Fibroblast of peridontal ligament (primary cell): ENCODE data around the gene SLC16A6.
"Not testable (repeated sequence)": the region's sequence is repeated elsewhere in the genome, so short reads cannot be mapped to it uniquely, and the experiment has no call there.

ENCODE experiments used
- DNase-seq: peaks from one replicate; pipeline ENCODE4 v3.0.0-alpha.2; 2010; ENCODE audit errors: extremely low read depth

The SLC16A6 gene

DNA sequence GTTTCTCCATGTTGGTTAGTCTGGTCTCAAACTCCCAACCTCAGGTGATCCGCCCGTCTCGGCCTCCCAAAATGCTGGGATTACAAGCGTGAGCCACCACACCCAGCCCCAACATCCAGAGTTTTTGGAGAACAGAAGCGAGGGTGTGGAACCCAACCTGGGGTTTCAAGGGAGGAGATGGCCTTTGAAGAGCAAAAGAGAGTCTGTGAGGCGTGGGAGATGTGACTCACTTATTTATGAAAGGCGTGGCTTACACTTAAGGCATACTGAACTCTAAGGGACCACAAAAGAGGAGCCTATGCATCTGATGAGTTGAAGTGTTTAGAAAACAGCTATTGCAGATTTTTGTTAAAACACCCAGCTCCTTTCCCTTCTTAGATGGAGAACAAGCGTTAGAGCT lies 19.2 kb upstream of the SLC16A6 start:
- no peak for DNase-seq

DNA sequence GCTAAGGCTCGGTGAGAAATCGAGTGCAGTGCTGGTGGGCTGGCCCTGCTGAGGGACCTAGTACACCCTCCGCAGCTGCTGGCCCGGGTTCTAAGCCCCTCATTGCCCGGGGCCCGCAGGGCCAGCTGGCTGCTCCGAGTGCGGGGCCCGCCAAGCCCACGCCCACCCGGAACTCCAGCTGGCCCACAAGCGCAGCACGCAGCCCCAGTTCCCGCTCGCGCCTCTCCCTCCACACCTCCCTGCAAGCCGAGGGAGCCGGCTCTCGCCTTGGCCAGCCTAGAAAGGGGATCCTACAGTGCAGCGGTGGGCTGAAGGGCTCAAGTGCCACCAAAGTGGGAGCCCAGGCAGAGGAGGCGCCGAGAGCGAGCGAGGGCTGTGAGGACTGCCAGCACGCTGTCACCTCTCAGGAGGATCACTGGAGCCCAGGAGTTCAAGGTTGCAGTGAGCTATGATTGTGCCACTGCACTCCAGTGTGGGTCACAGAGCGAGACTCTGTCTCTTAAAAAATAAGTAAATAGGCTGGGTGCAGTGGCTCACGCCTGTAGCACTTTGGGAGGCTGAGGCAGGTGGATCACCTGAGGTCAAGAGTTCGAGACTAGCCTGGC lies 18.2 kb upstream of the SLC16A6 start:
- not testable (repeated sequence) for DNase-seq

DNA sequence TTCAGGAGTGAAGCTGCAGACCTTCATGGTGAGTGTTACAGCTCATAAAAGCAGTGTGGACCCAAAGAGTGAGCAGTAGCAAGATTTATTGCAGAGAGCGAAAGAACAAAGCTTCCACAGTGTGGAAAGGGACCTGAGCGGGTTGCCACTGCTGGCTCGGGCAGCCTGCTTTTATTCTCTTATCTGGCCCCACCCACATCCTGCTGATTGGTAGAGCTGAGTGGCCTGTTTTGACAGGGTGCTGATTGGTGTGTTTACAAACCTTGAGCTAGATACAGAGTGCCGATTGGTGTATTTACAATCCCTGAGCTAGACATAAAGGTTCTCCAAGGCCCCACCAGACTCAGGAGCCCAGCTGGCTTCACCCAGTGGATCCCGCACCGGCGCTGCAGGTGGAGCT lies 17.6 kb upstream of the SLC16A6 start:
- DNase-seq = not testable (repeated sequence)

DNA sequence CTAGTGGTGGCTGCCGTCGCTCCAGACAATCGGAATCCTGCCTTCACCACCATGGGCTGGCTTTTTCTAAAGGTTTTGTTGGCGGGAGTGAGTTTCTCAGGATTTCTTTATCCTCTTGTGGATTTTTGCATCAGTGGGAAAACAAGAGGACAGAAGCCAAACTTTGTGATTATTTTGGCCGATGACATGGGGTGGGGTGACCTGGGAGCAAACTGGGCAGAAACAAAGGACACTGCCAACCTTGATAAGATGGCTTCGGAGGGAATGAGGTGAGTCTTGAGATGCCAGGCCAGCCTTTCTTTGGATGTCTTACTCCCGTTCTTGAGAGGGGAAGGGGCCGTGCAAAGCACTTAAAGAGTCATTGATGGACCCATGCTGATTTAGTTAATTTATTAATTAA lies 16.5 kb upstream of the SLC16A6 start:
- no peak for DNase-seq

DNA sequence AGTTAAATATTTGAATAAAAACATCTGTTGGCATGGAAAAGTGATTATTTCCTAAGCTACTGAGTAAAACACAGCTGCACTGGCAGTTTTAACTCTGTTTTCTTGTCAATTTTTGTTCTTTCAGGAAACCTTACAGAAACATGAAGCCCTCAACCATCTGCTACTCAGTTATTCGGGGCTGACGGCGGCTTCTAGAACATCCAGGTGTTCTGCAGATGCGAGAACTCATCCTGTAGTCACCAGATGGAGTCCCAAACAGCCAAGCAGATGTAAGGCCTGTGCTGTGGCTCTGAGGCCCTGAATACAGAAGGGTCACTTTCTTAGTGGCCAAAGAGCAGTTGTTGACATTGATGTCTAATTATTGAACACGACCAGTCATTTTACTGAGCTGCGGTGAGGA lies 15.9 kb upstream of the SLC16A6 start:
- DNase-seq = no peak

DNA sequence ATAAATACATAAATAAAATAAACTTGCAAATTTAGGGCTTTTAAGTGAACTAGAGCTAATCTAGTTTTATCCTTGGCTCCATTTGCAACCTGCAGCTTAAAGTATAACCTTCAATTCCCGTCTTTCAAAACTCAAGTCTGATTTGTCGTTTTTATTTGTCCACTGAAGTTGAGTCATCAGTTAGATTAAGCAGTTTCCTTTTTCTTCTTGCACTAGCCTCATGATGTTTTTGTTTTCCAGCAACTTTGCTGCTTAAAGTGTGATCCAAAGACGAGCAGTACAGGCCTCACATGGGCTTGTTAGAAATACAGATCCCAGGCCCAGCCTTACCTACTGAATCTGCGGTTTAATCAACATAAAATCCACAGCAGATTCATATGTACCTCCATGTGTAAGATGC lies 14.2 kb upstream of the SLC16A6 start:
- no peak for DNase-seq

DNA sequence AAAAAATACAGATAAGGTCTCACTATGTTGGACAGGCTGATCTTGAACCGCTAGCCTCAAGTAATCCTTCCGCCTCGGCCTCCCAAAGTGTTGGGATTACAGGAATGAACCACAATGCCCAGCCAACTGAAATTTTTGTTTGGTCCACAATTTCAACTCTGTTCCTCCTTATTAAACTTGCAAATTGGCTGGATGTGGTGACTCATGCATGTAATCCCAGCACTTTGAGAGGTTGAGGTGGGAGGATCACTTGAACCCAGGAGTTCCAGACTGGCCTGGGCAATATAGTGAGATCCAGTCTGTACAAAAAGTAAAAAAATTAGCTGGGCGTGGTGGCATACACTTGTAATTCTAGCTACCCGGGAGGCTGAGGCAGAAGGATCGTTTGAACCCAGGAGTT lies 13.8 kb upstream of the SLC16A6 start:
- DNase-seq = no peak

DNA sequence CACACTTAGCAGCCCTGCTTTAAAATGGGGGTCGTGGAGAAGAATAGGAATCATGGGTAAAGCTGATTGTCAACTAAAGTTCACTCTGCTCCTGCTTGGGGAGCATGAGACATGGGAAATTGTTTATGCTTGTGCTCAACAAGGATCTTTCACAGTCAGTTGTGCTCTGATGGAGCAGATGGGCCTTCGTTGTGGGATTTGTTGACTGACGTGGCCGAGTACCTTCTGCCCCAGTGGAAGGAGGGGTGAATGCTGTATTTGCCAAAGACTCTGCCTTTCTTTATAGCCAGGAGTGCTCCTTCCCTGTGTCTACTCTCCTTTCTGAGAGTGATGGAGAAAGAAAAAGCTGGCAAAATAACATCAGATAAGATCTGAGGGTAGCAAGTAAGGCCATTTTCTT lies 11.7 kb upstream of the SLC16A6 start:
- DNase-seq = no peak

DNA sequence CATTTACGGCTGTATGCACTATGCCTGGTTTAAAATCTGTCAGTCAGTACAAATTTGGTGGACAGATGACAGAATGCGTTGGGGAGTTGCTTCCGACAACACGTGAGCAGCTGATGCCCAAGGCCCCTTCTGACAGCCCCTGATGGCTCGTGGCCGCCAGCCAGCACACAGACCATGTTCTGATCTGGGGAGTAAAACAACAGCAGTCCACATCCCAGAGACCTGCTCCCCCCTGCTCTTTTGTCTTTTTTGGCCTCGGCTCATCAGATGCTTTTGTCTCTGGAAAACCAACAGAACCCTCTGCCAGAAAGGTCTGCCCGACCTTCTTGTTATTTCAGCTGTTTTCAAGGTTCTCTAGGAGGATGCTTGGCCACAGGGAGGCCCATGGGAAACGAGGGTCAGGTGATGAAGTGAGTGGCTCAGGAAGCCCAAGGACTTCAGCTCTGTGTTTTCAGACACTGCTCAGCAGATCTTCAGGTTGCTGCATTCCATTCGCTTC lies 11.2 kb upstream of the SLC16A6 start:
- no peak for DNase-seq

DNA sequence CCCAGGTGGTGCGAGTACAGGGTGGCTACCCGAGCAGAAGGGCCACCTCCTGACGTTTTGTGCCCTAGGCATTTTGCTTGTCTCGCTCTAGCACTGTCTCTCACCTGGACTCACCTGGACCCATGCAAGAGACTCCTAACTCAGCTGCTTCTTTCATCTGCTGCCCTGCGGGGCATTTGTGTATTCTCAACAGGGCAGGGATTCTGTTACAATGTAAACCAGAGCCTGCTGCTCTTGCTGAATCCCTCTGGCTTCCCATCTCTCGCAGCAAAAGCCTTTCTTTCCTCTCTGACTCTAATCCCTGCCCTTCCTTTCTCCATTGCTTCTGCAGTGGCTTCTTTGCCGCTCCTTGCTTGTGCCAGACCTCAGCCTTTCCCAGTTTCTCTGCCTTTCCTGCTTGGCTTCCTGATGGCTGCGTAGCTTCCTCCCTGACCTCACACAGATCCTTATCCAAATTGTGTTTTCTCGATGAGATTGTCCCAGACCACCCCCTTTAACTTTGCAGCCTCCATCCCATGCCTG lies 10.6 kb upstream of the SLC16A6 start:
- DNase-seq = no peak

DNA sequence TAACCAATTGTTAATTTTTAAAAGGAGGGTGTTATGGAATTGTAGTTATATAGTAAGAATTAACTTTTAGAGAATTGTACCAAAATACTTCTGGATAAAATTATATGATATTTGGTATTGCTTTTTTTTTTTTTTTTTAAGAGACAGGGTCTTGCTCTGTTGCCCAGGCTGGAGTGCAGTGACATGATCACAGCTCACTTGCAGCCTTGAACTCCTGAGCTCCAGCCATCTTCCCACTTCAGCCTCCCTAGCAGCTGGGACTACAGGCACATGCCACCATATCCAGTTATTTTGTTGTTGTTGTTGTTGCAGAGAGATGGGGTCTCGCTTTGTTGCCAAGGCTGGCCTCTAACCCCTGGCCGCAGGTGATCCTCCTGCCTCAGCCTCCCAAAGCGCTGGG lies 8.9 kb upstream of the SLC16A6 start:
- no peak for DNase-seq

DNA sequence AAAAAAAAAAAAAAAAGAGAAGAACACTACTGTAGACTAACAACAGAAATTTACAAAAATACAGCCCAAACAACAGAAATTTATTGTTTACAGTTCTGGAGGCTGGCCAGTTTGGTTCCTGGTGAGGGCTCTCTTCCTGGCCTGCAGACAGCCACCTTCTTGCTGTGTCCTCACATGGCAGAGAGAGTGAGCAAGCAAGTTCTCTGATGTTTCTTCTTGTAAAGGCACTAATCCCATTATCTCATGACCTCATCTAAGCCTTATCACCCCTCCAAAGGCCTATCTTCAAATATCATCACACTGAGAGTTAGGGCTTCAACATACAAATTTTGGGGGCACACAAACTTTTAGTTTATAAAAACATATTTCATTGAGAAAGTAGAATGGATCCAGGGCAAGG lies 7.7 kb upstream of the SLC16A6 start:
- no peak for DNase-seq

DNA sequence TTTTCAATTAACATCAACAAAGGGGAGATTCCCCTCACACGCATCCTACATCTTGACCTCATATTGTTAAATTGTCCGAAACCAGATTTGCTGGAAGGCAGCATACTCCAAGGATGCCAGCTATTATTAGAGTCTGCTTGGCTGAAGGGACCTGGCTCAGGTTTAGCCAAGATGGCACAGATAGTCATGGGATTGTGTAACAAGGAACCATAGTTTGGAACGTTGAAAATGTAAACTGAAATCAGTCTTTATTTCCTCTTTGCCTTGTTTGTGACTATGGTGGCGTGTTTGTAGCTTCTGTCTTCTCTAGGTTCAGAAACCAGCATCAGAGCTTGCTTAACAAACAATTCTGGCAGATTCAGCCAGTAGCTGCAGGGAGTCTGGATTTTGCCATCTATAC lies 6.3 kb upstream of the SLC16A6 start:
- DNase-seq = no peak

DNA sequence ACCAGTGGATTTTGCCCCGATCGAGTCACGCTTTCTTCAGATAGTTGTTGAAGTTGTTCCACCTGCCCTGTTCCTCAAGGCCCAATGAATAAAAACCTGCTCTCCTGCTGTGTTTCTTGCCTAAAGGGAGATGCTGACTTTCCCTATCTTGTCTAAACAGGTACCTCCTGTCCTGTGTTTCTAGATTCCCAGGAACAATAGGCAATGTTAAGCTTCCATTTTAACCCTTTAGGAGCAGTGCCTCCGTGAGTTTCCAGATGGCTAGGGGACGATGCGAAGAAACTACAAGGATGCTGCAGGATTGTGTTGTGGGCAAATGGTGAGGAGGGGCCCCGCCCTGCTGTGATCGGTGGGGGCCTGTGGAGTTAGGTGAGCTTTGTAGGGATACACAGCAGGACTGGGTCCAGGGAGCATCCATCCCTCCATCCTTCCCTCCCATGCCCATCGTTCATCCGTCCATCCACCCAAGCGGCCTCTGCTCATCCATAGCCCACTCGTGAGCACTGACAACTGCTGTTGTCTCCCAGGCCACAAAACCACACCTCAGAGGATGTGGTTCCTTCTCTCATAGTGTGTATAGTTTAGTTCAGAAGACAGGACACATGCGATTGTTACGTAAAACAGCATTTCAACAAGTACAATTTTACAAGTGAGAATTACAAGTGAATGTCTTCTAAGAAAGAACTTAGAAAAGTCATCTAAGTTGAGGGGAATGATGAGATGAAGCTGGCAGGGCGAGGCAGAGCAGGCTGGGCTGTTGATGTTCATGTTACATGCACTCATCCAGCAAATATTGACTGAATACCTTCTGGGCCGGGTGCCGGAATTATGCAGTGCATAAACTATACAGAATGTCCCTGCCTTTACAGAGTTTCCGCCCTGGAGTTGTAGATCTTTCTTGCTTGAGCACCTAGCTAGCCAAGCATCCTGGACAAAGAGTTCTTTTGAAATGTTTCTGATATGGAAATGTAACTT lies 5.6 kb upstream of the SLC16A6 start:
- no peak for DNase-seq

DNA sequence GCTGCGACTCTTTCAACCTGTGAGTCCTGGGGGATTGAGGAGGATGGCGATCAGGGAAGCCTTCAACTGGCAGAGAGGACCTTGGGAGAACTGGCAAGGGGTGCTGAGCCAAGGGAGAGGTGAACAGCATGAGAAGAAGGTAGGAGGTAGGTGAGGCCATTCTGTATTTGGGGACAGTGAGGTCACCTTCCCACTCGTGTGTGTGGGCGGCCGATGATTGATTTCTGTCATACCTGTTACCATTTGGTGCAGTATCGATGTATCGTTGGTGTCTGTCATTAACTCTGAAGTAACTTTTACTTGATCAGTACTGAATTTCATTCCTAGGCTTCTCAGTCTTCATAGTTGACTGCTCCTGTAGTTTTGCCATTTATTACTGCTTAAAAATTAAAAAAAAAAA lies 4.2 kb upstream of the SLC16A6 start:
- no peak for DNase-seq

DNA sequence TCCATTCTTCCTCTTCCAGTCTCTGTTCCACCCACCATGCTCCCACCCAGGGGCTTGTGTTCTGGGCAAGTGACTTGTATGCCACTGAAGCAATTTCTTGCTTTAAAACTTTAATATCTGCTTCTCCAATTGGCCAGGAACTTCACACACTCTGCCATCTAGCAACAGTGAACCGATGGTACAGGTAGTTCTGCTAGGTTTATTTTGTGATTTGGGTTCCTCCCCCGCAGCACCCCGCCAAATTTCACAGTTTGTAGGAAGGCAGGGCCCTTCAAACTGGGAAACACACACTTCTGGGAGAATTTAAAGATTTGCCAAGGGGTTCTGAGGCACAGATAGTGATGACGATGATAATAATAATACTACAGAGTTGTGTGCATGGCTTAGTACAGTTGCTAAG lies 3.7 kb upstream of the SLC16A6 start:
- no peak for DNase-seq

DNA sequence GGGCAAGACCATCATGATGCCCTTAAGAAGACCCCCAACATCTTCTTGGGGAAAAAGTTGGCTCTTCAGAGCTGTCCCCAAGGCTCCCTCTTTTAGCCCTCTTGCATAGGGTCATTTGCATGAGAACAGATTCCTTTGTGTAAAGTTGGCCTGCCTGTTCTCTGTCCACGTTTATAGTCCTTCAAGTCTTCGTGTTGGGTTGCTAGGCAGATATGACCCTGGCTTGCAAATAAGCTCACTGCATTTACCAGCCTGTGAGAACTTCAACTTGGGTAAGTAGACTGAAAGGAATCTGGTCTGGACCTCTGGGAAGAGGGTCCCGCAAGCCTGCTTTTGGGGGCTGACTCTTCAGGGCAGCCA lies 3.2 kb upstream of the SLC16A6 start:
- no peak for DNase-seq

DNA sequence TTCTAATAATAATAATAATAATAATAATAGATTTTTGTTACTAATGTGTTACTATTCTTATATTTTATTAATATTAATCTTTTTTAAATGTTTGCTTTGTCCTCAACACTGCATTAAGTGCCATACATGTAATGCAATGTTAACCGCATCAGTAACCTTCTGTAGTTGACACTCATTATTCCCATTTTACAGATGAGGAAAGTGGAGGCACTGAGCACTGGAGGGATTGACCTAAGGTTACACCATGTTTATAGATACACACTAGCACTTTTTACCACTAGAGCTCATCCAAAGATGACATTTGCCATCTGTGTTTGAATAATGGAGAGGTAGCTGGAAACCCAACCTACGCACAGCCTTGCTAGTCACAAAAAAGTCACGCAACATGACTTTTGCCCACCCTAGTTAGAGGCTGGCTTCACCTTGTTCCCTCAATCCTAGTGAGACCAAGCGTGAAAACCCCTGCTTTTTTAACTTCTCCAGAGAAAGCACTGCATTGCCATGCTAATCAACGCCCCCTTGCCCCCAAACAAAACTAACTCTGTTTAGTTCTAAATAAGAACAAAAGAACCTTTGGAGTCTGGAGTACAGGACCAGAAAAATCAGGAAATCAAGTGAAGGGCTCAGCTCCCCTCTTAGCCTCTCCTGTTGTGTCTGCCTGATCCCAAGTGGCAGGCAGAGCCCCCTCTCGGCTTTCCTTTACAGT lies 2.7 kb upstream of the SLC16A6 start:
- DNase-seq = no peak

DNA sequence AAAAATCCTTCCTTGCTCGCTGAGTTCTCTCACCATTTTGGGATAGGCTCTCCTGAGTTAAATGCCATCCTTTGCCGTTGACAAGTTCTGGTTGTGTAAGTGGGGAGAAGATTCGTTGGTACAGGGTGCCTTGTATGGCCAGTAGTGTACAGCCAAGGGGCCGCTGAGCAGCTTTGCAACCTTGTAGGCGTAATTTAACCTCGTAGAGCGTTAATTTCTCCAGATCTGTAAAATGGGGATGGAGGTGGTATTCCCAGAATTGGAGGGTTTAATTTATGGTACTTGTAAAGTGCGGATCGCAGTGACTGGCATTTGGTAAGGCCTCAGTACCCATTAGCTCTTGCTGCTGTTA lies 1.7 kb upstream of the SLC16A6 start:
- DNase-seq = no peak

DNA sequence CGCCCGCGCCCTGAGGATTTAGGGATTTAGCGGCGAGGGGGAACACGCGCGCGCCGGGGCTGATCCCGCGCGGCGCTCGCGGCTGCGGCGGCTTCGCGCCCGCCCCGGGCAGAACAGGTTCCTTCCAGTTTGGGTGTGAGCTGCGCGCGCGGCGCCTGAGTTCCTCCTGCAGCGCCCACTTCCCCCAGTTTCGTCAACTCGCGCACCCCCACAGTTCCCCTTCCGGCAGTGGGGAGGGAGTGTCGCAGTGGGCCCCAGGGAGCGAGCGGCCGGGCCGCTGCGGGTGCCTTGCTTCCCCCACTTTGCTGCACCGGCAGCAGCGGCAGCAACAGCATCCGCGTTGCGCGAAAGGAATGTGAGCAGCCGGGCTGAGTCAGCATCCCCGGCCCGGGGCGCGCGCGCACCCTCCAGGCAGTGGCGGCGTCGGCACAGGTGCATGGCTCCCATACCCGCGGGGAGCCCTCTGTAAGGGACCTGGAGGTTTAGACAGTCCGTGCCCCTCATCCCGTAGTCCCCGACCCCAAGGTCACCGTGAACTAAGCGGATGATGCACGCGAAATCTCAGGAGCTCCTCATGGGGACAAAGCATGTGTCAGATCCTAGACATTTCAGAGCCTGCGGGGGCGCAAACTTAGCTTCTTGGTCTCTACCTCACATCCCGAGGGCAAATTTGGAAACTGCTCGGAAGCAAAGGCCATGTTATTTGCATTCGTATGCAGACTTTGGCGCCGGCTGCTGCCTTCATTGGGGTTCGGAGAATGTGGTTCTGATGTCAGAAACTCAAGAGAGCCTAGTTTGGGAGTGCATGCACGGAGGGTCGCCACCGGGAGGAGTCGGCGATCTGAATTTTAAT lies 1.1 kb upstream of the SLC16A6 start:
- DNase-seq = peak; percentile 39

DNA sequence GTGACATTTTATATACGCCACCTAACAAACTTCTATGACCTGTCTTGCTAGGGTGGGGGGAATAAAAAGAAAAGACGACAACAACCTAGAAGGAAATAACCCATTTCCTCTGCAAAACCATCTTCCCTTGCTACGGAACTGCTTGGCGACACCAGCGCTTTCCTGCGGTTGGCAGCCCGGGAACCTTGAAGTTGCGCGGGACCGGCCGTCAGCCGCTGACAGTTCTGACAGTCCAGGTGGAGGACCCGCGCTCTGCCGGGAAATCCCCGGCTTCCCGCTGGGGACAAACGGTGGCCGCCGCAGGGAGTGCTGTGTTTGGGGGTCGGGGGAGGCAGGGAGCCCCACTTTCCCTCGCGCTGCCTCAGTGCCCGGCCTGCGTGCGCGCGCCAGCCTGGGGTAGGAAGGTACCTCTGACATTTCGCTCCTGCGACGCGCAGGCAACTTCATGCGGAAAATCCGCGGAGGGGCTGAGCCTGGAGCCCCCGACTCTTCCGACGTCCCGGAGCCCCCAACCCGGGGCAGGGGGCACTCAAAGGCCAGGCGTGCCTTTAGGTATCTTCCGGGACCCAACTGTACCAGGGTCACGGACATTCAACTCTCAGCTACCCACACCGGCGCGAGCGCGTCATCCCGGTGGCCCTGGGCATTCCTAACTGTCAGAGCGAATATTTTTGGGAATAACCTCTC lies 516 bp downstream of the SLC16A6 start:
- no peak for DNase-seq
